A673 (cell line): ENCODE measurements around the gene SPRYD3. TPM values are rescaled to one million over a fixed set of nuclear protein-coding genes. Genes with fewer than 3 reads are reported as not detected.

Experiments used
- BruUV-seq: library from RNA; stranded (reverse); fragments of 400-500 nt; replicated peaks from 2 replicates; lab custom pipeline; 2021; lab: Mats Ljungman, UMichigan
- CTCF ChIA-PET: fragments of 300-600 bp; sonication (Branson Sonifier 250); formaldehyde crosslinking; loops from one replicate; lab custom pipeline; 2022; ENCODE audit warnings: antibody characterized with exemption; lab: Charles Lee
- POLR2A ChIA-PET: fragments of 300-600 bp; sonication (Branson Sonifier 250); formaldehyde crosslinking; loops from one replicate; lab custom pipeline; 2022; ENCODE audit warnings: antibody characterized with exemption; ENCODE audit not compliant: low non-redundant PET; lab: Charles Lee
- DNase-seq: peaks from one replicate; pipeline ENCODE4 v3.0.0-alpha.2; 2015; ENCODE audit warnings: low spot score
- H3K27ac ChIP-seq: fragments of 200-600 bp; sonication (generic); 2 replicates; pipeline ENCODE4 v1.5.1; 2016; ENCODE audit warnings: mixed run types, low read depth, mild to moderate bottlenecking, mixed read lengths, antibody characterized with exemption, low read length; ENCODE audit not compliant: poor library complexity, severe bottlenecking
- H3K27me3 ChIP-seq: fragments of 200-600 bp; sonication (generic); replicated peaks from 2 replicates; pipeline ENCODE4 v1.6.1; 2017; ENCODE audit warnings: mixed run types, low read depth, mild to moderate bottlenecking, mixed read lengths, antibody characterized with exemption, low read length; ENCODE audit not compliant: insufficient read depth, poor library complexity
- H3K36me3 ChIP-seq: fragments of 200-600 bp; sonication (generic); 2 replicates; pipeline ENCODE4 v1.6.1; 2016; ENCODE audit warnings: mixed run types, mild to moderate bottlenecking, mixed read lengths, antibody characterized with exemption, low read length; ENCODE audit not compliant: insufficient read depth, poor library complexity, severe bottlenecking
- H3K4me1 ChIP-seq: fragments of 200-600 bp; sonication (generic); 2 replicates; pipeline ENCODE4 v1.6.1; 2017; ENCODE audit warnings: mixed run types, mild to moderate bottlenecking, mixed read lengths, antibody characterized with exemption, low read length; ENCODE audit not compliant: insufficient read depth, poor library complexity, severe bottlenecking
- H3K4me3 ChIP-seq: fragments of 200-600 bp; sonication (generic); 2 replicates; pipeline ENCODE4 v1.5.1; 2016; ENCODE audit warnings: low read depth, mixed run types, mild to moderate bottlenecking, mixed read lengths, low read length; ENCODE audit not compliant: poor library complexity, severe bottlenecking
- H3K9me3 ChIP-seq: fragments of 200-600 bp; sonication (generic); 2 replicates; pipeline ENCODE4 v1.6.1; 2016; ENCODE audit warnings: mixed run types, low read depth, mild to moderate bottlenecking, mixed read lengths, antibody characterized with exemption, low read length; ENCODE audit not compliant: poor library complexity, severe bottlenecking
- EZH2 ChIP-seq: fragments of 200-600 bp; sonication (generic); IDR thresholded peaks from 2 replicates; pipeline ENCODE4 v1.6.1; 2017; ENCODE audit warnings: borderline replicate concordance, low read depth, mild to moderate bottlenecking, mixed read lengths, antibody characterized with exemption, low read length; ENCODE audit not compliant: poor library complexity, severe bottlenecking
- intact Hi-C: fragments of 100-400 bp; cut with micrococcal nuclease; formaldehyde crosslinking; loops from one replicate; pipeline ENCODE4 v1.10.0; 2022; ENCODE audit not compliant: unreplicated experiment
- total RNA-seq: library from RNA; stranded (reverse); gene quantifications from 2 replicates; pipeline ENCODE4 v1.2.3, GENCODE V29; 2021
- TF ChIP-seq, protein P1 (sequence below): fragments of 300-800, 200-600 bp; sonication (generic); conservative IDR thresholded peaks from 2 replicates; pipeline ENCODE4 v1.5.1; 2017; ENCODE audit warnings: low read depth, mild to moderate bottlenecking, antibody characterized with exemption, low read length, moderate library complexity, mixed read lengths

The SPRYD3 gene
- total RNA-seq, 1 experiment from 2014 or later = 19.3 TPM

DNA sequence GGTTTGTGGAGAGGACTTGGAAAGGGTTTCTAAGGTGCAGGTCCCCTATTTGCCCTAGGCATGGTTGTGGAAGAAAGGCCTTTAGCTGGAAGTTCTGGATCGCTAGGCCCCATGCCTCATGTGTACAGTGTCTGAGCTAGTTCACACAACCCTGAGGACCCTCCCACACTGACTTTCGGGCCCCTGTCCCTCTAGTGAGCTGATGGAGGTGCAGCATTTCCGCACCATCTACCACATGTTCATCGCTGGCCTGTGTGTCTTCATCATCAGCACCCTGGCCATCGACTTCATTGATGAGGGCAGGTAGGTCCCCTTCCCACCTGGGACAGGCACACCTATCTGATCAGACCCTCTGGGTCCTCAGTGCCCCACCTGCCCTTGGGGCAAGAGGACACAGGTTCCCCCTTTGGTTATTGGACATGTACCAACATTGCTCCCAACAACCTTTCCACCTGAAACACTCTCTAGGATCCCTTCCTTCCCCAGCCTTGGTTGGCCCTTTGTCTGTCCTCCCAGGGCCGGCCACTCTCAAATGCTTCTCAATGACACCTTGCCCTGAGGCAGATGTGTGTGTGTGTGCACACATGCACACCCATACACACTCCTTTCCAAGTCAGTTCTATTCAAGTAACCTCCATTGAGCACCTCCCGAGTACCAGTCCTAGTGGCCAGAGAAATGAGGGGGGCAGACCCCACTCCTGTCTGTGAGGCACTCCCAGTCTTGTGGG, 26.7 kb upstream of the SPRYD3 start:
- intact Hi-C loops = no loop called here
- POLR2A ChIA-PET = no interaction called here

DNA sequence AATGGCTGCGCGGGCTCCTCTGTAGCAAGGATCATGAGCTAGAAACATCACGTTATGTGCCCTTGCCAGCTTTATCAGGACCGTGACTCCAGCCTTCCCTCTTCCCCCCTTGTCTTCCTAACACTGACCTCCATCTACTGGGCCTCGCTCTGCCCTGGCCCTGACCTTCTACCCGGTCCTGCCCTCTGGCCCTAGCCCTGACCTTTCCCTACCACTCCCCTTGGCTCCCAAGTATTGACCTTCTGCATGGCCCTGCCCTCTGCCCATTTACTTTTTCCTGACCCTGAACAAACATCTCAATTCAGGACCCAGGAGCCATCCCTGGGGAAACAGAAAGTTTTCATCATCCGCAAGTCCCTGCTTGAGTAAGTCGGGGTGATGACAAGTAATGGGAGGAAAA, 26.1 kb upstream of the SPRYD3 start:
- no TSS peak for BruUV-seq
- H3K27ac ChIP-seq = no peak overlapping the region
- H3K4me3 ChIP-seq = no peak overlapping the region
- CTCF ChIA-PET = no interaction called here
- H3K36me3 ChIP-seq = no peaks in the 10 kb centered on the region
- intact Hi-C loops = no loop called here
- POLR2A ChIA-PET = no interaction called here
- no peaks in the 10 kb centered on the region for H3K9me3 ChIP-seq
- H3K4me1 ChIP-seq = no peaks in the 10 kb centered on the region
- no peaks in the 10 kb centered on the region for H3K27me3 ChIP-seq
- no peak for TF ChIP-seq EZH2
- TF ChIP-seq, protein P1, sequence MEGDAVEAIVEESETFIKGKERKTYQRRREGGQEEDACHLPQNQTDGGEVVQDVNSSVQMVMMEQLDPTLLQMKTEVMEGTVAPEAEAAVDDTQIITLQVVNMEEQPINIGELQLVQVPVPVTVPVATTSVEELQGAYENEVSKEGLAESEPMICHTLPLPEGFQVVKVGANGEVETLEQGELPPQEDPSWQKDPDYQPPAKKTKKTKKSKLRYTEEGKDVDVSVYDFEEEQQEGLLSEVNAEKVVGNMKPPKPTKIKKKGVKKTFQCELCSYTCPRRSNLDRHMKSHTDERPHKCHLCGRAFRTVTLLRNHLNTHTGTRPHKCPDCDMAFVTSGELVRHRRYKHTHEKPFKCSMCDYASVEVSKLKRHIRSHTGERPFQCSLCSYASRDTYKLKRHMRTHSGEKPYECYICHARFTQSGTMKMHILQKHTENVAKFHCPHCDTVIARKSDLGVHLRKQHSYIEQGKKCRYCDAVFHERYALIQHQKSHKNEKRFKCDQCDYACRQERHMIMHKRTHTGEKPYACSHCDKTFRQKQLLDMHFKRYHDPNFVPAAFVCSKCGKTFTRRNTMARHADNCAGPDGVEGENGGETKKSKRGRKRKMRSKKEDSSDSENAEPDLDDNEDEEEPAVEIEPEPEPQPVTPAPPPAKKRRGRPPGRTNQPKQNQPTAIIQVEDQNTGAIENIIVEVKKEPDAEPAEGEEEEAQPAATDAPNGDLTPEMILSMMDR = no peak
- DNase-seq = no peak

More for the DNA sequence above, 26.7 kb upstream of the SPRYD3 start:
- Histone ChIP-seq H3K27me3 (no peaks in the 10 kb centered on the region), H3K27ac (no peak overlapping the region), H3K4me1 (no peaks in the 10 kb centered on the region), H3K9me3 (no peaks in the 10 kb centered on the region), H3K4me3 (no peak overlapping the region), H3K36me3 (no peaks in the 10 kb centered on the region)
- no TSS peak for BruUV-seq
- CTCF ChIA-PET = interaction anchor here (1.4 kb wide), 1 partner anchor 27 kb away, joined by 3 read pairs; the partner anchor contains the start of gene SPRYD3
- no peak for DNase-seq
- no peak for TF ChIP-seq EZH2
- TF ChIP-seq, protein P1 = no peak

DNA sequence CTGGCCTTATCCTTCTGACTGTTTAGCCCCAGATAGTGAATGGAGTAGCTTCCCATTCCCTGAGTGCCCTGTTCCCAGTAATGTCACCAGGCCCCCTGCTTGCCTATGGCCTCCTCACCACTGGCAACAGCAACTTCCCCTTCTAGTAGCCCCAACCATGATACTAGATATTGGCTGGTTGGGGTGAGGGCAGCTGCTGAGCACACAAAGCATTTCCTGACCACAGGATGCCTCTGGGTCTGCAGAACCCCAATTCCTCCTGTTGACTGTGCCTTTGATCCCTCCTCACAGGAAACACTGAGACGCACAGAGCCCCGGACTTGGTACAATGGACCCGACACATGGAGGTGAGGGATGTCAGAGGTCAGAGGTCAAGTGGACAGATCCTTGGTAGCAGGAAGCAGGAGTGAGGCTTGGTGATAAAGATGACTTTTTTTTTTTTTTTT, 24.7 kb upstream of the SPRYD3 start:
- Histone ChIP-seq H3K36me3 (no peaks in the 10 kb centered on the region), H3K4me3 (no peak overlapping the region), H3K27ac (no peak overlapping the region), H3K27me3 (no peaks in the 10 kb centered on the region), H3K4me1 (peaks cover 5% of the 10 kb centered on the region), H3K9me3 (no peaks in the 10 kb centered on the region)
- ChIA-PET CTCF (no interaction called here), POLR2A (no interaction called here)
- no TSS peak for BruUV-seq
- TF ChIP-seq, protein P1 = no peak
- TF ChIP-seq EZH2 = no peak
- intact Hi-C loops = no loop called here
- DNase-seq = no peak
